PC-9 (cell line): ENCODE measurements around the gene SLCO4A1. TPM values are rescaled to one million over a fixed set of nuclear protein-coding genes. Genes with fewer than 3 reads are reported as not detected.

Source experiments
- Bru-seq: library from RNA; stranded (reverse); fragments of 400-500 nt; gene quantifications from one replicate; lab custom pipeline; 2021; lab: Mats Ljungman, UMichigan
- BruChase-seq, 2 experiments: library from RNA; stranded (reverse); fragments of 400-500 nt; gene quantifications; one replicate each; lab custom pipeline; 2021; lab: Mats Ljungman, UMichigan
- BruUV-seq: library from RNA; stranded (reverse); fragments of 400-500 nt; replicated peaks from 2 replicates; lab custom pipeline; 2021; lab: Mats Ljungman, UMichigan
- CTCF ChIA-PET: fragments of 300-600 bp; sonication (Branson Sonifier 250); formaldehyde crosslinking; loops from one replicate; lab custom pipeline; 2022; ENCODE audit warnings: antibody characterized with exemption; lab: Charles Lee
- POLR2A ChIA-PET: fragments of 300-600 bp; sonication (Branson Sonifier 250); formaldehyde crosslinking; loops from one replicate; lab custom pipeline; 2022; ENCODE audit warnings: antibody characterized with exemption; ENCODE audit not compliant: unreplicated experiment; lab: Charles Lee
- DNase-seq, 2 experiments: peaks; one replicate each; pipeline versions ENCODE4 v3.0.0 to v3.0.0-alpha.2; 2015 to 2022; ENCODE audit warnings: mixed read lengths in 1 of 2
- H2AFZ ChIP-seq: fragments of 200-600 bp; sonication (generic); 2 replicates; pipeline ENCODE4 v1.8.1; 2017; ENCODE audit warnings: antibody characterized with exemption
- H3F3A ChIP-seq: fragments of 200-600 bp; sonication (generic); 2 replicates; pipeline ENCODE4 v1.8.1; 2017; ENCODE audit warnings: antibody characterized with exemption, mild to moderate bottlenecking, low read depth; ENCODE audit not compliant: insufficient read depth
- H3K27ac ChIP-seq: fragments of 200-600 bp; sonication (generic); 2 replicates; pipeline ENCODE4 v1.6.1; 2016; ENCODE audit warnings: mixed run types
- H3K27me3 ChIP-seq: fragments of 200-600 bp; sonication (generic); 2 replicates; pipeline ENCODE4 v1.6.1; 2016; ENCODE audit warnings: low read depth, mixed run types; ENCODE audit not compliant: insufficient read depth
- H3K36me3 ChIP-seq: fragments of 200-600 bp; sonication (generic); 2 replicates; pipeline ENCODE4 v1.6.1; 2016; ENCODE audit warnings: low read depth, mixed run types
- H3K4me1 ChIP-seq: fragments of 200-600 bp; sonication (generic); replicated peaks from 2 replicates; pipeline ENCODE4 v1.6.1; 2016; ENCODE audit warnings: mixed run types; ENCODE audit not compliant: insufficient read depth
- H3K4me2 ChIP-seq: fragments of 200-600 bp; sonication (generic); 2 replicates; pipeline ENCODE4 v1.6.1; 2017; ENCODE audit warnings: mixed run types
- H3K4me3 ChIP-seq: fragments of 200-600 bp; sonication (generic); 2 replicates; pipeline ENCODE4 v1.6.1; 2016; ENCODE audit warnings: mixed run types
- H3K79me2 ChIP-seq: fragments of 200-600 bp; sonication (generic); 2 replicates; pipeline ENCODE4 v1.6.1; 2017; ENCODE audit warnings: low read depth, mixed run types
- H3K9me2 ChIP-seq: fragments of 200-600 bp; sonication (generic); 2 replicates; pipeline ENCODE4 v1.8.1; 2017; ENCODE audit warnings: mild to moderate bottlenecking; ENCODE audit not compliant: insufficient read depth
- H3K9me3 ChIP-seq: fragments of 200-600 bp; sonication (generic); 2 replicates; pipeline ENCODE4 v1.8.1; 2016; ENCODE audit warnings: low read depth; ENCODE audit not compliant: insufficient read depth
- H4K20me1 ChIP-seq: fragments of 200-600 bp; sonication (generic); 2 replicates; pipeline ENCODE4 v1.8.1; 2017; ENCODE audit not compliant: insufficient read depth
- CTCF ChIP-seq: fragments of 200-600 bp; sonication (generic); conservative IDR thresholded peaks from 2 replicates; pipeline ENCODE4 v1.6.1; 2017; ENCODE audit warnings: mixed run types, antibody characterized with exemption, mild to moderate bottlenecking, moderate library complexity
- EZH2 ChIP-seq: fragments of 200-600 bp; sonication (generic); IDR thresholded peaks from 2 replicates; pipeline ENCODE4 v1.8.0; 2017; ENCODE audit warnings: antibody characterized with exemption, low read depth
- intact Hi-C: fragments of 100-400 bp; cut with micrococcal nuclease; formaldehyde crosslinking; loops from one replicate; pipeline ENCODE4 v1.10.0; 2022; ENCODE audit not compliant: unreplicated experiment
- long read RNA-seq: library from polyadenylated mRNA; stranded (forward); transcript quantifications from one replicate; pipeline ENCODE4 v2.0.0, GENCODE V29; 2022
- total RNA-seq: library from RNA; stranded (reverse); gene quantifications from 2 replicates; pipeline ENCODE4 v1.2.3, GENCODE V29; 2021

SLCO4A1 gene
- 14.1 and 19.3 TPM in 2 replicates for total RNA-seq
- percentile 47 among the genes with signal in this experiment for Bru-seq, nascent RNA
- BruChase-seq, experiment 1, labeled RNA remaining after a 2-hour chase, result percentile 49 among the genes with signal in this experiment
- percentile 69 among the genes with signal in this experiment for BruChase-seq, experiment 2, labeled RNA remaining after a 6-hour chase
- long read RNA-seq, transcript SLCO4A1-201 (12 exons, 2,776 nt), result major isoform, 17 of 34 reads
- long read RNA-seq, partial matches to known transcripts, result 6 of 34 reads
- long read RNA-seq, other reads (novel, unspliced or antisense), result 9 of 34 reads

DNA sequence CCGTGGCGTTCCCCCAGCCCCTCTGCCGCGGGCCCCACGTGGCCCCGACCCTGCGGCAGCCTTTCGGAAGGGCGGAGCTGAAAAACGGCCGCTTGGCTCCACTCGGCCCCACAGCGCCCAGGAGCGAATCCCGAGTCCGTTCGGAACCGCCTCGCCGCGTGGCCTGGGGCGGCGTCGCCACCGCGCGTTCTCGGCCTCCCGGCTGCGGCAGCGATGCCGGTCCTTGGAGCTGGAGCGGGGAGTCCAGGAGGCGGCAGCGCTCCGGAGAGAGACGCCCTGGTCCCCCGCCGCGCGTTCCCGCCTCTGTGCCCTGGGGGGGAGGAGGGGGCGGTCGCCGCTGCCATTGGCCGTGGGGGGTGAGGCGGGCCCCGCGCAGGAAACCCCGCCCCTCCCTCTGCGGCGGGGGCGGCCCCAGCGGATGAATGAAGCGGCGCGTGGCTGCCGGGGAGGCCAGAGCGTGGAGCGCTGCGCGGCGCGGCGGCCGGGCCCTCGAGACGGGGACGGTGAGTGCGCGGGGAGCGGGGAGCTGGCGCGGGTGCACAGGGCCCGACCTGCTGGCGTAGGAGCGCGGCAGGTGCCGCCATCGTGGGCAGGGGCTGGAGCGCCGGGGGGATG, at the start of gene SLCO4A1:
Gene SLCO4A1, plus strand, starts transcription at position 453 of the 615 bp plus-strand sequence. CDS start 13,952 bp downstream, outside the sequence.
- Histone ChIP-seq H3K9me2 (no peaks in the 10 kb centered on the region), H3K79me2 (peaks cover 57% of the 10 kb centered on the region), H3K4me1 (peaks cover 45% of the 10 kb centered on the region), H4K20me1 (peaks cover 35% of the 10 kb centered on the region), H3K9me3 (no peaks in the 10 kb centered on the region), H3K4me2 (peak within 1 kb of the TSS; percentile 96), H3K4me3 (peak within 1 kb of the TSS; percentile 97), H3F3A (peaks cover 20% of the 10 kb centered on the region), H2AFZ (peak within 1 kb of the TSS; percentile 80), H3K27me3 (no peaks in the 10 kb centered on the region), H3K27ac (peak within 1 kb of the TSS; percentile 43), H3K36me3 (peaks cover 6% of the 10 kb centered on the region; the same call in 1 of the 2 replicates)
- no TSS peak for BruUV-seq
- DNase-seq, result peak; percentile 68 to 91
- ChIA-PET CTCF (no interaction called here), POLR2A (interaction anchor here (0.6 to 1.2 kb wide), 2 partner anchors 18 to 215 kb away, joined by 3 to 10 read pairs; no protein-coding TSS in a partner anchor)
- TF ChIP-seq EZH2 (no peak), CTCF (no peak)
- intact Hi-C loops, result loop anchor here (1.0 to 2.0 kb wide), 2 partner anchors 13 to 19 kb away; no protein-coding TSS in a partner anchor

DNA sequence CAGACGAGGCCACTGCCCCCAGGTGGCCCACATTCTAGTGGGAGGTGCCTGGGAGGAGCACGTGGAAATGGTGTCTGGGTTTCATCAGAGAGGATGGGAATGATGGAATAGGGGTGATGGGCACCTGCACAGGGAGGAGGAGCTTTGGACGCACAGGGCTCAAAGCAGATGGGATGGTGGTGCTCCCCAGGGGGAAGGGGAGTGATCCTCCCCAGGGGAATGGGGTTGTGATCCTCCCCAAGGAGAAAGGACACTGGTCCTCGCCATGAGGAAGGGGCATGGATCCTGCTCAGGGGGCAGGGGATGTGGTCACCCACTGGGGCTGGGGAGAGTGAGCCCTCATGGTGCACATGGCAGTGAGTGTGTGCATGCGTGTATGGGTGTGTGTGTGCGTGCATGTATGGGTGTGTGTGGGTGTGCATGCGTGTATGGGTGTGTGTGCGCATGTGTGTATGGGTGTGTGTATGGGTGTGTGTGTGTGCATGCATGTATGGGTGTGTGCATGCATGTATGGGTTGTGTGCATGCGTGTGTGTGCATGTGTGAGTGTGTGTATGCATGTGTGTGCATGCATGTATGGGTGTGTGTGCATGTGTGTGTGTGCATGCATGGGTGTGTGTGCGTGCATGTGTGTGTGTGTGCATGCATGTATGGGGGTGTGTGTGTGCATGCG, 49.7 kb upstream of the SLCO4A1 start:
- H3K4me1 ChIP-seq, result peaks cover 9% of the 10 kb centered on the region
- no peaks in the 10 kb centered on the region for H3K9me3 ChIP-seq
- no peaks in the 10 kb centered on the region for H3K9me2 ChIP-seq
- peaks cover 46% of the 10 kb centered on the region for H3K27me3 ChIP-seq
- peaks cover 4% of the 10 kb centered on the region; the same call in 1 of the 2 replicates for H3F3A ChIP-seq
- ChIA-PET CTCF (no interaction called here), POLR2A (no interaction called here)
- no peaks in the 10 kb centered on the region for H3K79me2 ChIP-seq
- H3K36me3 ChIP-seq, result no peaks in the 10 kb centered on the region
- TF ChIP-seq CTCF, result no peak
- TF ChIP-seq EZH2, result no peak
- DNase-seq, result no peak
- H3K4me2 ChIP-seq, result no peak overlapping the region
- no TSS peak for BruUV-seq
- no peak overlapping the region for H3K4me3 ChIP-seq
- intact Hi-C loops, result no loop called here
- H4K20me1 ChIP-seq, result no peaks in the 10 kb centered on the region
- H2AFZ ChIP-seq, result no peak overlapping the region
- H3K27ac ChIP-seq, result no peak overlapping the region

DNA sequence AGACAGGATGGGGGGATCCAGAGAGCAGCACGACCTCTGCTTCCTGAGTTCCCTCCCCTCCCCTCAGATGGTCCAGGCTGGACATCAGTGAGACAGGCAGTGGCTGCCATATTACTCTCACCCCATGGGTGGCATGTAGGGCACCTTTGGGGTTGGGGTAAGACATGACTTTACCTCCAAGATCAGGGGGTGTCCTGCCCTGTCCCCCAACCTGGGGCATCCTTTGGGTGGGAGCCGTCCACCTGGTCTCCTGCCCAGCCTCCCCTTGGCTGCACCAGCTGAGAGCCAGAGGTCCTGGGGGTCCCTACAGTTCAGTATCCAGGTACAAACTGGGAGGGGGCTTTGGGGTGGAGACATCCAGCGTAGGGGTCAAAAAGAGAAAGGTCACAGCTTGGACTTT, 48.7 kb upstream of the SLCO4A1 start:
- no peak overlapping the region for H3K4me3 ChIP-seq
- no peak overlapping the region for H3K4me2 ChIP-seq
- H3K36me3 ChIP-seq, result no peaks in the 10 kb centered on the region
- ChIA-PET CTCF (interaction anchor here (0.6 kb wide), 1 partner anchor 379 kb away, joined by 8 read pairs; no protein-coding TSS in a partner anchor), POLR2A (no interaction called here)
- peaks cover 7% of the 10 kb centered on the region; the same call in 1 of the 2 replicates for H3F3A ChIP-seq
- no peaks in the 10 kb centered on the region for H3K9me2 ChIP-seq
- H3K27me3 ChIP-seq, result peaks cover 48% of the 10 kb centered on the region
- TF ChIP-seq CTCF, result no peak
- no peak for TF ChIP-seq EZH2
- H3K4me1 ChIP-seq, result peaks cover 9% of the 10 kb centered on the region
- no peaks in the 10 kb centered on the region for H3K79me2 ChIP-seq
- H3K9me3 ChIP-seq, result no peaks in the 10 kb centered on the region
- DNase-seq, result no peak
- H2AFZ ChIP-seq, result no peak overlapping the region
- no peak overlapping the region for H3K27ac ChIP-seq
- BruUV-seq, result no TSS peak
- no peaks in the 10 kb centered on the region for H4K20me1 ChIP-seq
- intact Hi-C loops, result no loop called here
